VCaP (cell line): ENCODE measurements around the gene SLC25A33.

Experiments
- H3K27ac ChIP-seq: fragments of 450-650 bp; 2 replicates; pipeline ENCODE4 v1.5.1; 2017
- CTCF ChIP-seq: fragments of 450-650 bp; conservative IDR thresholded peaks from 2 replicates; pipeline ENCODE4 v1.5.1; 2017; ENCODE audit warnings: mild to moderate bottlenecking, moderate library complexity

SLC25A33 gene

GRCh38 chr1:9575486-9575885 is 36.2 kb downstream of the SLC25A33 start:
- no peak overlapping the region for H3K27ac ChIP-seq
- no peak for TF ChIP-seq CTCF

GRCh38 chr1:9576903-9577302 is 37.6 kb downstream of the SLC25A33 start:
- 0 out of 2 replicates have a peak, but pooled peaks have one; percentile 9 for TF ChIP-seq CTCF
- H3K27ac ChIP-seq, result no peak overlapping the region

GRCh38 chr1:9577423-9577822 is 38.2 kb downstream of the SLC25A33 start:
- H3K27ac ChIP-seq, result no peak overlapping the region
- no peak for TF ChIP-seq CTCF

- no peak for TF ChIP-seq CTCF
- H3K27ac ChIP-seq, result no peak overlapping the region
These were observed 41.7 kb downstream of the SLC25A33 start for GRCh38 chr1:9580942-9581341.

- H3K27ac ChIP-seq, result peak overlapping the region; percentile 22; the same call in 1 of the 2 replicates
- no peak for TF ChIP-seq CTCF
These were observed 47.0 kb downstream of the SLC25A33 start for GRCh38 chr1:9586147-9586766.

GRCh38 chr1:9588551-9589143 is 49.4 kb downstream of the SLC25A33 start, which contains the start of gene TMEM201:
Gene TMEM201 (plus strand): TSS chr1:9588911. CDS start chr1:9588931, 20 bp downstream.
- H3K27ac ChIP-seq, result peak within 1 kb of the TSS; percentile 88

More at GRCh38 chr1:9588551-9589143, 49.4 kb downstream of the SLC25A33 start, which contains the start of gene TMEM201:
- TF ChIP-seq CTCF, result peak; percentile 95
